Measurements from ENCODE around the gene C12orf60.

GRCh38 chr12:14845350-14845750 lies 41.9 kb downstream of the C12orf60 start:
- TF ChIP-seq POLR2A (IDR thresholded peaks at IDR 0.05), result no peak
- TF ChIP-seq, protein P1, sequence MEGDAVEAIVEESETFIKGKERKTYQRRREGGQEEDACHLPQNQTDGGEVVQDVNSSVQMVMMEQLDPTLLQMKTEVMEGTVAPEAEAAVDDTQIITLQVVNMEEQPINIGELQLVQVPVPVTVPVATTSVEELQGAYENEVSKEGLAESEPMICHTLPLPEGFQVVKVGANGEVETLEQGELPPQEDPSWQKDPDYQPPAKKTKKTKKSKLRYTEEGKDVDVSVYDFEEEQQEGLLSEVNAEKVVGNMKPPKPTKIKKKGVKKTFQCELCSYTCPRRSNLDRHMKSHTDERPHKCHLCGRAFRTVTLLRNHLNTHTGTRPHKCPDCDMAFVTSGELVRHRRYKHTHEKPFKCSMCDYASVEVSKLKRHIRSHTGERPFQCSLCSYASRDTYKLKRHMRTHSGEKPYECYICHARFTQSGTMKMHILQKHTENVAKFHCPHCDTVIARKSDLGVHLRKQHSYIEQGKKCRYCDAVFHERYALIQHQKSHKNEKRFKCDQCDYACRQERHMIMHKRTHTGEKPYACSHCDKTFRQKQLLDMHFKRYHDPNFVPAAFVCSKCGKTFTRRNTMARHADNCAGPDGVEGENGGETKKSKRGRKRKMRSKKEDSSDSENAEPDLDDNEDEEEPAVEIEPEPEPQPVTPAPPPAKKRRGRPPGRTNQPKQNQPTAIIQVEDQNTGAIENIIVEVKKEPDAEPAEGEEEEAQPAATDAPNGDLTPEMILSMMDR (IDR thresholded peaks at IDR 0.05), result peak; percentile 68 to 82 (median 77)
